ENCODE measurements around the gene FAF1. TPM values are rescaled to one million over a fixed set of nuclear protein-coding genes. Genes with fewer than 3 reads are reported as not detected.

Gene FAF1
- total and polyA plus RNA-seq, 4 donors, result 27.2 to 51.6 (median 37.1) TPM

DNA sequence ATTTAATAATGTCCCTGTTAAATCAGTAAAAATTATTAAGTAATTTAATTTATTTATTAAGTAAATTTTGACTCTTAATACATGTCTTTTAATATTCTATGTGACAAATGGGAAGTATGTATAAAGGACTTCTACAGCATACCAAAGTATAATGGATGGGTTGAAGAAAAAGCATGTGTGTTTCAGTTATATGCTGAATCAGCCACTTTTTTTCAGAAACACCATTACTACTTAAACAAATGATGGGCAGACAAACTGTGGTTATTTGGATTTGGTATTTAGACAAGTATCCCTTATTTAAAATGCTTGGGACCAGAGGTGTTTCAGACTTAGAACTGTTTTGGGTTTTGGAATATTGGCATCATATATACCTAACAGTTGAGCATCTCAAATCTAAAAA is 360.5 kb downstream of the FAF1 start:
- TF ChIP-seq, protein P1, sequence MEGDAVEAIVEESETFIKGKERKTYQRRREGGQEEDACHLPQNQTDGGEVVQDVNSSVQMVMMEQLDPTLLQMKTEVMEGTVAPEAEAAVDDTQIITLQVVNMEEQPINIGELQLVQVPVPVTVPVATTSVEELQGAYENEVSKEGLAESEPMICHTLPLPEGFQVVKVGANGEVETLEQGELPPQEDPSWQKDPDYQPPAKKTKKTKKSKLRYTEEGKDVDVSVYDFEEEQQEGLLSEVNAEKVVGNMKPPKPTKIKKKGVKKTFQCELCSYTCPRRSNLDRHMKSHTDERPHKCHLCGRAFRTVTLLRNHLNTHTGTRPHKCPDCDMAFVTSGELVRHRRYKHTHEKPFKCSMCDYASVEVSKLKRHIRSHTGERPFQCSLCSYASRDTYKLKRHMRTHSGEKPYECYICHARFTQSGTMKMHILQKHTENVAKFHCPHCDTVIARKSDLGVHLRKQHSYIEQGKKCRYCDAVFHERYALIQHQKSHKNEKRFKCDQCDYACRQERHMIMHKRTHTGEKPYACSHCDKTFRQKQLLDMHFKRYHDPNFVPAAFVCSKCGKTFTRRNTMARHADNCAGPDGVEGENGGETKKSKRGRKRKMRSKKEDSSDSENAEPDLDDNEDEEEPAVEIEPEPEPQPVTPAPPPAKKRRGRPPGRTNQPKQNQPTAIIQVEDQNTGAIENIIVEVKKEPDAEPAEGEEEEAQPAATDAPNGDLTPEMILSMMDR (IDR thresholded peaks at IDR 0.05; ENCODE audit: control extremely low read depth, extremely low read depth), result no peak
- no peaks in the 10 kb centered on the region for H3K9me3 ChIP-seq (ENCODE audit: control insufficient read depth in 4 of 4, insufficient read depth in 3 of 4, low read length in 3 of 4)
- H3K27me3 ChIP-seq (ENCODE audit: control insufficient read depth in 3 of 3, insufficient read depth in 3 of 3, low read length in 2 of 3), result no peaks in the 10 kb centered on the region
- H3K9ac ChIP-seq (ENCODE audit: insufficient read depth in 1 of 2, low read length in 2 of 2), result no peak overlapping the region
- no peak overlapping the region for H3K27ac ChIP-seq (ENCODE audit: low read depth in 1 of 2, low read length in 1 of 2)
- DNase-seq (no peak), ATAC-seq (ENCODE audit: insufficient read depth, low FRiP score) (no peak)
- no peaks in the 10 kb centered on the region for H3K4me1 ChIP-seq (ENCODE audit: control insufficient read depth in 5 of 5, insufficient read depth in 5 of 5, low read length in 5 of 5)
- H3K36me3 ChIP-seq (ENCODE audit: control insufficient read depth in 4 of 4, insufficient read depth in 4 of 4, low read length in 4 of 4), result peaks cover 0 to 4% (median 0%) of the 10 kb centered on the region in 4 donors
- H3K4me3 ChIP-seq, result no peak overlapping the region

DNA sequence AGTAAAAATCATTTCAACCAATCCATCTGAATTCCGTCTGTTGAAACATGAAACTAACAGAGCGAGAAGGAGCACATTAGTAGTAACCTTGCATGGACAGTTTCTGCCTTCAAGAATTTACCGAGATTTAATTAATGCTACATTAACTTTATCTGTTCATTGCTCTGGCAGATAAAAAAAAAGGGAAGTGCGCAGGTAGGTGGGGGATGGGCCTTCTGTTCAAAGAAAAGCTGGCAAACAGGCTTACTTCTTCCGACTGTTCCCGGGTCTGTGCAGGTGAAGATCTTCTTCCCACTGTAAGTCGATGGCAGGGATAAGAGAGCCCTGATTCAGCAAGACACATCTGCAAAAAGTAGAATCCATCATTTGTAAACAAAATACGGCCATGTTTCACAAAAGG is 364.2 kb downstream of the FAF1 start:
- no peak for ATAC-seq (ENCODE audit: insufficient read depth, low FRiP score)
- Histone ChIP-seq H3K36me3 (ENCODE audit: control insufficient read depth in 4 of 4, insufficient read depth in 4 of 4, low read length in 4 of 4) (peaks cover 0 to 6% (median 3%) of the 10 kb centered on the region in 4 donors), H3K9me3 (ENCODE audit: control insufficient read depth in 4 of 4, insufficient read depth in 3 of 4, low read length in 3 of 4) (no peaks in the 10 kb centered on the region), H3K9ac (ENCODE audit: insufficient read depth in 1 of 2, low read length in 2 of 2) (no peak overlapping the region), H3K27me3 (ENCODE audit: control insufficient read depth in 3 of 3, insufficient read depth in 3 of 3, low read length in 2 of 3) (no peaks in the 10 kb centered on the region), H3K4me3 (no peak overlapping the region), H3K4me1 (ENCODE audit: control insufficient read depth in 5 of 5, insufficient read depth in 5 of 5, low read length in 5 of 5) (no peaks in the 10 kb centered on the region), H3K27ac (ENCODE audit: low read depth in 1 of 2, low read length in 1 of 2) (no peak overlapping the region)
- WGBS, 2 donors, result 95 to 98% methylated on average over 8 of the region's 8 CpGs
- TF ChIP-seq, protein P1 (IDR thresholded peaks at IDR 0.05; ENCODE audit: control extremely low read depth, extremely low read depth), result no peak
- no peak for DNase-seq

DNA sequence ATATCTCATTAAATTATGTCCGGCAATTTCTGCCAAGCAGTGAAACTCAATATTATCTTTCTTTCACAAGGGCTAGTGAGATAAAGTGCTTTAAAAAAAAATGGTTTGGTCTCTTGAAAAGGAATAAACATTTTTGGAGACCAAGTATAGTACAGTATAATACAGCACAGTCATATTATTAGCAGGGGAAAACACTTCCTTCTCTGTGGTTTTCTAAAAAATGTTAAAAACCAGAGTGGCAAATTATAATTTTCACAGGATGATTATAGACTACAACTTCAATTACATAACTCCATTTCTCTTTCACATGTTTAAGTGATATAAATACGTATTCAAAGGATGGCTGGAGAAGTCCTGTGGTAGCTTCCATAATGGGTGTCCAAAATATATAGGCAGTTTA is 366.6 kb downstream of the FAF1 start:
- Histone ChIP-seq H3K36me3 (ENCODE audit: control insufficient read depth in 4 of 4, insufficient read depth in 4 of 4, low read length in 4 of 4) (peaks cover 0 to 13% (median 5%) of the 10 kb centered on the region in 4 donors), H3K9ac (ENCODE audit: insufficient read depth in 1 of 2, low read length in 2 of 2) (no peak overlapping the region), H3K4me3 (no peak overlapping the region), H3K9me3 (ENCODE audit: control insufficient read depth in 4 of 4, insufficient read depth in 3 of 4, low read length in 3 of 4) (no peaks in the 10 kb centered on the region), H3K27me3 (ENCODE audit: control insufficient read depth in 3 of 3, insufficient read depth in 3 of 3, low read length in 2 of 3) (no peaks in the 10 kb centered on the region), H3K27ac (ENCODE audit: low read depth in 1 of 2, low read length in 1 of 2) (no peak overlapping the region), H3K4me1 (ENCODE audit: control insufficient read depth in 5 of 5, insufficient read depth in 5 of 5, low read length in 5 of 5) (no peaks in the 10 kb centered on the region)
- ATAC-seq (ENCODE audit: insufficient read depth, low FRiP score) (no peak), DNase-seq (no peak)
- TF ChIP-seq, protein P1 (IDR thresholded peaks at IDR 0.05; ENCODE audit: control extremely low read depth, extremely low read depth), result no peak
- 54 to 73% methylated on average over 2 of the region's 2 CpGs for WGBS, 2 donors

DNA sequence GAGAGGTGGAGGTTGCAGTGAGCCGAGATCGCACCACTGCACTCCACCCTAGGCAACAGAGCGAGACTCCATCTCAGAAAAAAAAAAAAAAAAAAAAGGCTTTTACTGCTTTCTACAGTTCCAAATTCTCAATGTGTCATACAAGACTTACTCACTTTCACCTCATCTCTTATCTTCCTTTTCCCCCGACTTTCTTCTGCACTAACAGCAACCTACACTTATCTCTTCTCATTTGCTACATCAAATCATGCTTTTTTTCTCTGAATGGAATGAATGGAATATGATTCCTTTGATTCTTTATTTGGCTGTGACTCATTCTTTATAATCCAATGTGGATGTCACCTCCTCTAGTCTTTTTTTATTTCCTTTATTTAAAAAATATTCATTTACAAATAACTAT is 368.5 kb downstream of the FAF1 start:
- Histone ChIP-seq H3K4me1 (ENCODE audit: control insufficient read depth in 5 of 5, insufficient read depth in 5 of 5, low read length in 5 of 5) (no peaks in the 10 kb centered on the region), H3K27ac (ENCODE audit: low read depth in 1 of 2, low read length in 1 of 2) (no peak overlapping the region), H3K36me3 (ENCODE audit: control insufficient read depth in 4 of 4, insufficient read depth in 4 of 4, low read length in 4 of 4) (peaks cover 0 to 19% (median 7%) of the 10 kb centered on the region in 4 donors), H3K9ac (ENCODE audit: insufficient read depth in 1 of 2, low read length in 2 of 2) (no peak overlapping the region), H3K27me3 (ENCODE audit: control insufficient read depth in 3 of 3, insufficient read depth in 3 of 3, low read length in 2 of 3) (no peaks in the 10 kb centered on the region), H3K9me3 (ENCODE audit: control insufficient read depth in 4 of 4, insufficient read depth in 3 of 4, low read length in 3 of 4) (no peaks in the 10 kb centered on the region), H3K4me3 (no peak overlapping the region)
- TF ChIP-seq, protein P1 (IDR thresholded peaks at IDR 0.05; ENCODE audit: control extremely low read depth, extremely low read depth), result no peak
- ATAC-seq (ENCODE audit: insufficient read depth, low FRiP score) (no peak), DNase-seq (no peak)
- 91 to 96% methylated on average over 4 of the region's 4 CpGs for WGBS, 2 donors
